ENCODE results near the gene MLKL.

The MLKL gene

DNA sequence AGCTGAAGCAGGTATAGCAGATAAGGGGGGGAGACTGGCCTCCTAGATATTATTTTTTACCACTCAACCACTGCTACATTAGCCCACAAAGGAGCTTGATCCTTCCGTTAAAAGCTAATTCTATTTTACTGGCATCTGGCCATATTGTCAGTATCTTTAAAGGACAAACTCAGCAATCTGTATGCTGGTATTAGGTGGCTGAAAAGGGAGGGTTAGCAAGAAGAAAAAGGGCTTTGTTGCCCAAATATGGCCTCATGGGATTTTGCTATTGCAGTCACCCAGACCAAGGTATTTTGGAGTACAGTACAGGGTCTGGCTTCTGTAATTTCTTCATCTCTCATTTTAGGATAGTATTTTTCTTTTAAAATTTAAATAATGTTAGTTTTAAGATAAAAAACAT lies 48.4 kb downstream of the MLKL start:
- Histone ChIP-seq H3K9me3 (ENCODE audit: control insufficient read depth, insufficient read depth, low read length) (no peaks in the 10 kb centered on the region), H3K36me3 (ENCODE audit: control insufficient read depth, insufficient read depth, low read length) (peaks cover 22% of the 10 kb centered on the region)
- no CpG with 5 or more reads among the region's 1 CpG for WGBS (ENCODE audit: insufficient coverage, insufficient read length)

DNA sequence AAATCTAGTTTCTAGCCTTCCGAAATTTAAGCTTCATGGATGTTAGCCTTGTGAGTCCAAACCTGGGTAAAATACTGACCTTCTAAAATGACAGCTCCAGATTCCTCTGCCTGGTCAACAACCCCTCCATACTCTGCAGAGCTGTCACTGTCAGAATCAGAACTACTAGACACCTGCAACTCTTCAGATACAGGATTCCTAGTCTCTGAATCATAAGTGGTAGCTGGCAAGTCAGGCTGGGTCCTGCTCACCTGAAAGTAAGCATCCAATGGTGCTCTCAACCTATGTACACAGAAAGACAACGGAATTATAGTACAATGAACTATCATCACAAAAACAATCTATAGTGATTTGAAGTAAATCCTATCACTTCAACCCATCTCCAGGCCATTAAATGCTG lies 48.8 kb downstream of the MLKL start:
- no peak overlapping the region for H3K4me3 ChIP-seq (ENCODE audit: low read length)
- no peak overlapping the region for H3K27ac ChIP-seq (ENCODE audit: low read length)
- H3K9me3 ChIP-seq (ENCODE audit: control insufficient read depth, insufficient read depth, low read length): no peaks in the 10 kb centered on the region
- H3K36me3 ChIP-seq (ENCODE audit: control insufficient read depth, insufficient read depth, low read length): peaks cover 22% of the 10 kb centered on the region
- DNase-seq (ENCODE audit: low read depth, low spot score): no peak
- peaks cover 1% of the 10 kb centered on the region; the same call in 1 of the 2 replicates for H3K27me3 ChIP-seq (ENCODE audit: control insufficient read depth, insufficient read depth, low read length)
- no peaks in the 10 kb centered on the region for H3K4me1 ChIP-seq (ENCODE audit: control insufficient read depth, insufficient read depth, low read length)
- WGBS (ENCODE audit: insufficient coverage, insufficient read length): no CpG with 5 or more reads among the region's 2 CpGs

More for the DNA sequence above, 48.4 kb downstream of the MLKL start:
- no peak overlapping the region for H3K27ac ChIP-seq (ENCODE audit: low read length)
- H3K27me3 ChIP-seq (ENCODE audit: control insufficient read depth, insufficient read depth, low read length): peaks cover 1% of the 10 kb centered on the region; the same call in 1 of the 2 replicates
- no peak for DNase-seq (ENCODE audit: low read depth, low spot score)
- no peak overlapping the region for H3K4me3 ChIP-seq (ENCODE audit: low read length)
- H3K4me1 ChIP-seq (ENCODE audit: control insufficient read depth, insufficient read depth, low read length): no peaks in the 10 kb centered on the region

DNA sequence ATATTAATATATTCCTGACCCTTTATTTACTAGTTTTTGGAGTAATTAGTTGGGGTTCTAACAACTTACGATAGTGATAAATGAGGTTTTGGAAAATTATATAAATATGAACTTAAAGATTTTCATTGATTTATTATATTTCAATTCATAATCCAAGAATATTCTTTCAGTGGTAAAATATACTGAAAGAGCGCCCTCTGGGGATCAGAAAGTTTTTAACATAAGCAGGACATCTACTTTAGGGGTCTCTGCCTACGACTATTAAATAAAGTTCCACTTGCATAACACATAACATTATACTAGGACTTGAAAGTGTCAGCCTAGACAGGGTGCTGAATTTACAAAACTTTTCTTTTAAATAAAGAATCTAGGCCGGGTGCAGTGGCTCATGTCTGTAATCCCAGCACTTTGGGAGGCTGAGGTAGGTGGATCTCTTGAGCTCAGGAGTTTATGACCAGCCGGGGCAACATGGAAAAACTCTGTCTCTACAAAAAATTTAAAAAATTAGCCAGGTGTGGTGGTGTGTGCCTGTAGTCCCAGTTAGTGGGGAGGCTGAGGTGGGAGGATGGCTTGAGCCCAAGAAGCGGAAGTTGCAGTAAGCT lies 49.6 kb downstream of the MLKL start:
- Histone ChIP-seq H3K27ac (ENCODE audit: low read length) (no peak overlapping the region), H3K4me1 (ENCODE audit: control insufficient read depth, insufficient read depth, low read length) (no peaks in the 10 kb centered on the region), H3K36me3 (ENCODE audit: control insufficient read depth, insufficient read depth, low read length) (peaks cover 22% of the 10 kb centered on the region), H3K4me3 (ENCODE audit: low read length) (no peak overlapping the region), H3K9me3 (ENCODE audit: control insufficient read depth, insufficient read depth, low read length) (no peaks in the 10 kb centered on the region), H3K27me3 (ENCODE audit: control insufficient read depth, insufficient read depth, low read length) (peaks cover 1% of the 10 kb centered on the region; the same call in 1 of the 2 replicates)
- 100% methylated on average over 1 of the region's 6 CpGs for WGBS (ENCODE audit: insufficient coverage, insufficient read length)
- DNase-seq (ENCODE audit: low read depth, low spot score): no peak

DNA sequence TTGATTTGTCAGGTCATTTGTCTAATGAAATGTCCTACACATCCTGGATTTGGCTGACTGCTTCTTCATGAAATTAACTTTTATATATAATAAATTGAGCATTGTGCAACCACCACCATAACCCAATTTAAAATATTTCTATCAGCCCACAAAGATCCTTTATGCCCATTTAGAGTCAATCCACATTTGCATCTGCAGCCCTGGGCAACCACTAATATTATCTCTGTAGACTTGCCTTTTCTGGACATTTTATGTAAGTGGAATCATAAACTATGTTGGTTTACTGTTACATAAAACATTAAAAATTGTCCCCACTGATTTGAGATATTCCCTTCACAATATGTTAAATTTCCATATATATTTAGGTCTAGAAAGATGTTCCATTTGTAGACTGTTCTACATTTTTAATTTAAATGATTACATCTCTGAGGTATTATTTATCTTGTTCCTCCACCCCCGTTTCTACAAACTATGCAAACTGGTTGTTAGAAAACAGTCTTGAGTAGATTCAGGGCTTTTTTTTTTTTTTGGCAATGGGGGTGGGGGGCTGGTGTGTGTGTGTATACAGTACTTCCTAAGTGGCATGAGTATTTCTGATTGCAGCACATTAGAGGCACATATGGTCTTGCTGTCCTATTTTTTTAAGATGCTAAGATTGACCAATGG lies 50.7 kb downstream of the MLKL start:
- Histone ChIP-seq H3K27me3 (ENCODE audit: control insufficient read depth, insufficient read depth, low read length) (peaks cover 1% of the 10 kb centered on the region; the same call in 1 of the 2 replicates), H3K9me3 (ENCODE audit: control insufficient read depth, insufficient read depth, low read length) (no peaks in the 10 kb centered on the region), H3K4me1 (ENCODE audit: control insufficient read depth, insufficient read depth, low read length) (no peaks in the 10 kb centered on the region), H3K4me3 (ENCODE audit: low read length) (no peak overlapping the region), H3K27ac (ENCODE audit: low read length) (no peak overlapping the region), H3K36me3 (ENCODE audit: control insufficient read depth, insufficient read depth, low read length) (peaks cover 26% of the 10 kb centered on the region)
- DNase-seq (ENCODE audit: low read depth, low spot score): no peak
- no CpG with 5 or more reads among the region's 1 CpG for WGBS (ENCODE audit: insufficient coverage, insufficient read length)

DNA sequence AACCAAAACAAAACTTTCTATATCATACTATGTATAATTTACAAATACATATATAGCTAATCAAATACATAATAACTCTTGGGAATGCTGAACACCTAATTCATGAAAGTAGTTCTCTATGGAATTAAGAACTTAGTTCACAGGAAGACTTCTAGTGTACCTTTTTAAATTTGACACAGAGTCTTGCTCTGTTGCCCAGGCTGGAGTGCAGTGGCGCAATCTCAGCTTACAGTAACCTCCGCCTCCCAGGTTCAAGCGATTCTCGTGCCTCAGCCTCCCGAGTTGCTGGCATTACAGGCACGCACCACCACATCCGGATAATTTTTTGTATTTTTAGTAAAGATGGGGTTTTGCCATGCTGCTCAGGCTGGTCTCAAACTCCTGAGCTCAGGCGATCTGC lies 58.7 kb downstream of the MLKL start:
- Histone ChIP-seq H3K4me1 (ENCODE audit: control insufficient read depth, insufficient read depth, low read length) (no peaks in the 10 kb centered on the region), H3K27me3 (ENCODE audit: control insufficient read depth, insufficient read depth, low read length) (no peaks in the 10 kb centered on the region), H3K4me3 (ENCODE audit: low read length) (no peak overlapping the region), H3K27ac (ENCODE audit: low read length) (no peak overlapping the region), H3K36me3 (ENCODE audit: control insufficient read depth, insufficient read depth, low read length) (peaks cover 27% of the 10 kb centered on the region; the same call in 1 of the 2 replicates), H3K9me3 (ENCODE audit: control insufficient read depth, insufficient read depth, low read length) (no peaks in the 10 kb centered on the region)
- no CpG with 5 or more reads among the region's 8 CpGs for WGBS (ENCODE audit: insufficient coverage, insufficient read length)
- DNase-seq (ENCODE audit: low read depth, low spot score): no peak

DNA sequence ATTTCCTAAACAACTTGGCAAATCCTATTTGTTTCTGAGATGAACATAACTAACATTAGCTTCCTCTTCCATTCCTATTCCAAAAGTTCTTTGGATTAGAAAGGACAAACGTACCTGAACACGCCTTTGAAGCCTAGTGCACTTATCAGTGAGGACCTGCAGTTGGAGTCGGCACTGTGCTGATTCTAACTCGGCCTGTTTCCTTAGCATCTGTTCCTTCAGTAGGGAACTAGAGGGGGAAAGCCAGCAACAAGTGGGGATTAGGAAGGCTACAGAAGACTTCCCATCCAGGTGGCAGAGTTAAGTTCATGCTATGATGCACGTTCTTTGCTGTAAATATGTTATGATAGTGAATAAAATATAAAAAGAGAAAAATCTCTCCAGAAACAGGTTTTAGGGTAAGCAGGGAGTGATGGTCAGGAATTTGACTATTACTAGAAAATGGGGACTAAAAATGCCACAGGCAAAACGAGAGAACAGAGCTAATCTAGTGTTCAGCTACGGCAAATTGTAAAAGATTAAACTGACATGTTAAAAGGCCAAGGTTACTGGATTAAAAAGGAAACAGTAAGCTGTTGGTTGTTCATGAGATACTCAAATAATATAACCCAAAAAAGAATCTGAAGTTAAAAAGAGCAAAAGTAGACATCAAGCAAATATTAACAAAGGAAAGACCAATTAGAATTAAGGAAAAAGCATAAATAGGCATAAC lies 62.8 kb downstream of the MLKL start:
- Histone ChIP-seq H3K4me1 (ENCODE audit: control insufficient read depth, insufficient read depth, low read length) (no peaks in the 10 kb centered on the region), H3K4me3 (ENCODE audit: low read length) (no peak overlapping the region), H3K27me3 (ENCODE audit: control insufficient read depth, insufficient read depth, low read length) (no peaks in the 10 kb centered on the region), H3K9me3 (ENCODE audit: control insufficient read depth, insufficient read depth, low read length) (no peaks in the 10 kb centered on the region), H3K27ac (ENCODE audit: low read length) (no peak overlapping the region), H3K36me3 (ENCODE audit: control insufficient read depth, insufficient read depth, low read length) (peaks cover 29% of the 10 kb centered on the region; the same call in 1 of the 2 replicates)
- no CpG with 5 or more reads among the region's 7 CpGs for WGBS (ENCODE audit: insufficient coverage, insufficient read length)
- no peak for DNase-seq (ENCODE audit: low read depth, low spot score)

DNA sequence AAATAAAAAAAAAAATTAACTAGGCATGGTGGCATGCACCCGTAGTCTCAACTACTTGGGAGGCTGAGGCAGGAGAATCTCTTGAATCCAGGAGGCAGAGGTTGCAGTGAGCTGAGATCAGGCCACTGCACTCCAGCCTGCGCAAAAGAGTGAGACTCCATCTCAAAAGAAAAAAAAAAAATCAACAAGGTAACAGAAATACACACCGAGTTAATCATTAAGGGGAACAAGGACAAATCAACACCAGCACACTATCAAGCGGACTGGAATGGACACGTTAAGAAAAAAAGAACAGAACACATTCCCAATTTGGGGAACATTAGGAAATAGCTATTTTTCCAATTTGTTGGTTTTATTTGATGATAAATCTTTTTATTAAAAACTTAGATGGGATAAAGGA lies 65.4 kb downstream of the MLKL start:
- no peak for DNase-seq (ENCODE audit: low read depth, low spot score)
- no peak overlapping the region for H3K27ac ChIP-seq (ENCODE audit: low read length)
- no peak overlapping the region for H3K4me3 ChIP-seq (ENCODE audit: low read length)
- H3K4me1 ChIP-seq (ENCODE audit: control insufficient read depth, insufficient read depth, low read length): no peaks in the 10 kb centered on the region
- H3K27me3 ChIP-seq (ENCODE audit: control insufficient read depth, insufficient read depth, low read length): no peaks in the 10 kb centered on the region
- WGBS (ENCODE audit: insufficient coverage, insufficient read length): no CpG with 5 or more reads among the region's 5 CpGs
- H3K36me3 ChIP-seq (ENCODE audit: control insufficient read depth, insufficient read depth, low read length): peaks cover 37% of the 10 kb centered on the region; the same call in 1 of the 2 replicates
- no peaks in the 10 kb centered on the region for H3K9me3 ChIP-seq (ENCODE audit: control insufficient read depth, insufficient read depth, low read length)

DNA sequence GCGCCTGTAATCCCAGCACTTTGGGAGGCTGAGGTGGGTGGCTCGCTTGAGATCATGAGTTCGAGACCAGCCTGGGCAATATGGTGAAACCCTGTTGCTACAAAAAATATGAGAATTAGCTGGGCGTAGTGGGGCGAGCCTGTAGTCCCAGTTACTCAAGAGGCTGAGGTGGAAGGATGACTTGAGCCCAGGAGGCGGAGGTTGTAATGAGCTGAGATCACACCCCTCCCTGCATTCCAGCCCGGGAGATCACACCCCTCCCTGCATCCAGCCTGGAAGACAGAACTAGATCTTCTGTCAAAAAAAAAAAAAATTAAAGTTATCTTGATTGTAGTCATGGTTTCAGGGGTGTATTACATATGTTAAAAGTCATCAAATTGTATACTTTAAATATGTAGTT lies 67.0 kb downstream of the MLKL start:
- H3K9me3 ChIP-seq (ENCODE audit: control insufficient read depth, insufficient read depth, low read length): no peaks in the 10 kb centered on the region
- DNase-seq (ENCODE audit: low read depth, low spot score): no peak
- H3K27me3 ChIP-seq (ENCODE audit: control insufficient read depth, insufficient read depth, low read length): no peaks in the 10 kb centered on the region
- no CpG with 5 or more reads among the region's 7 CpGs for WGBS (ENCODE audit: insufficient coverage, insufficient read length)
- H3K4me1 ChIP-seq (ENCODE audit: control insufficient read depth, insufficient read depth, low read length): no peaks in the 10 kb centered on the region
- H3K36me3 ChIP-seq (ENCODE audit: control insufficient read depth, insufficient read depth, low read length): peaks cover 35% of the 10 kb centered on the region; the same call in 1 of the 2 replicates
- no peak overlapping the region for H3K27ac ChIP-seq (ENCODE audit: low read length)
- no peak overlapping the region for H3K4me3 ChIP-seq (ENCODE audit: low read length)

DNA sequence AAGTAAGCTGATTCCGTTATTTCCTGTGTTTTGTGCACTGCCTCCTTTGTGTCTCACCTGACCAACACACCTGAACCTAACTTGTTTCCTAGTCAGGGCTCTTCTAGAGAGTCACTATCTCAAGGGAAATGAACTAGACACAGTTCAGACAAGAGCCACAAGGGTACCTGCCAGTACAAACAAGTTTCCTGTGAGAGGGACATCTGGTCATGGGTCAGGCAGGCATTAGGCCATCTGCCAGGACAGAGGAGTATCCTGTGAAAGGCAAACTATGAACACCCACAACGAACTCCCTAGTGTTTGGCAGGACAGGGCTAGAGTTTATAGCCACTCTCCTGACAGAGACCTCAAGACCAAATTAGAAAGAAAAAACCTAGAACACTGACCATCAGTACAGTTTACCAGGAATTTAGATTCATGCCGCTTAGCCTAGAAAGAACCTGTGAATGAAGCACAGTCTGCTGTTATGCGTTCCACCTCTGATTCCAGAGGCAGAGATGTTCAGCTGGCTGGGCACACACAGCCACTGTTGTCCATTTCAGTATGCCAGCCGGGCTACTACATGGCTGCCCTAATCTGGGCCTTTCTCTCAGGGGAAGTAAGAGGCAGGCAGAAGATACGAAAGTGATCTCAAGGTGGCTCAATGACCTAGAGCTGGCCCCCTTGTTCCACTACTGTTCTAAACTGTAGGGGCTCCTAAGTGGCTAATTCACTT lies 73.0 kb downstream of the MLKL start:
- no peak for DNase-seq (ENCODE audit: low read depth, low spot score)
- H3K36me3 ChIP-seq (ENCODE audit: control insufficient read depth, insufficient read depth, low read length): peaks cover 41% of the 10 kb centered on the region
- H3K4me1 ChIP-seq (ENCODE audit: control insufficient read depth, insufficient read depth, low read length): no peaks in the 10 kb centered on the region
- H3K9me3 ChIP-seq (ENCODE audit: control insufficient read depth, insufficient read depth, low read length): no peaks in the 10 kb centered on the region
- H3K27ac ChIP-seq (ENCODE audit: low read length): no peak overlapping the region
- H3K4me3 ChIP-seq (ENCODE audit: low read length): no peak overlapping the region
- no CpG with 5 or more reads among the region's 6 CpGs for WGBS (ENCODE audit: insufficient coverage, insufficient read length)
- H3K27me3 ChIP-seq (ENCODE audit: control insufficient read depth, insufficient read depth, low read length): no peaks in the 10 kb centered on the region

DNA sequence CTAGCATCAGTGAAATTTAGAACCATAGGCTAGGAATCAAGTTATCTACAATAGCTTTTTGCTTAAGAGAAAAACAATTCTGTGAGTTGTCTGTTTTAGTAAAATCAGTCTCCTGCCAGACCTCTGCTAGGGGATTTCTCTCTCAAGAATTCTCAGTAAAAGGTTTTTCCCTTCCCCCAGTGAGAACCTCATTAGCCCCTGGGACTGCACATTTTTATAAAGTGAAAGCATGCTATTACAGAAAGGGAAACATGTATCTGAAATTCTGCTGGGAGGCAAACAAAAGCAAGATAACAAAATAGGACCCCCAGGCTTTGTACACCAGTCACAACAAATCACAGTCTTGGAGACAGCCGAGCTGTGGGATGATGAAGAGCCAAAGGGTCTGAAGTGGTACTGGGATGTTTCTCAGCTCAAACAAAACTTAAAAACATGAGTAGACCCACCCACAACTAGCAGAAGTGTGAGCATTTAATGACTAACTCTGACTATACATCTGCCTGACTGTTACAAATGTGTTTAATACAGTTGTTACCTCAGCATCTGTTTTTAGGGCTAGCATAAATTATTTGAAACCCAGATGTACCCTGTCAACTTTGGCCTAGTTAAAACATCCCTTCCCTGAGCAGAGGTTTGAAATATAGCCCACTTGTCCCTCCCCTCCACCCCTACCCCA lies 73.8 kb downstream of the MLKL start:
- WGBS (ENCODE audit: insufficient coverage, insufficient read length): no CpG with 5 or more reads among the region's 1 CpG
- DNase-seq (ENCODE audit: low read depth, low spot score): no peak
- H3K27ac ChIP-seq (ENCODE audit: low read length): no peak overlapping the region
- no peaks in the 10 kb centered on the region for H3K27me3 ChIP-seq (ENCODE audit: control insufficient read depth, insufficient read depth, low read length)
- no peaks in the 10 kb centered on the region for H3K4me1 ChIP-seq (ENCODE audit: control insufficient read depth, insufficient read depth, low read length)
- peaks cover 38% of the 10 kb centered on the region for H3K36me3 ChIP-seq (ENCODE audit: control insufficient read depth, insufficient read depth, low read length)
- no peak overlapping the region for H3K4me3 ChIP-seq (ENCODE audit: low read length)
- H3K9me3 ChIP-seq (ENCODE audit: control insufficient read depth, insufficient read depth, low read length): no peaks in the 10 kb centered on the region
